Activated CD4-positive, alpha-beta memory T cell treated with anti-CD3 and anti-CD28 coated beads, Interleukin-2, amount 10 ng/mL, durations not matched to agents 7 days and 5 days (primary cell): Measurements from ENCODE around the gene SERPINA6. TPM values are rescaled to one million over a fixed set of nuclear protein-coding genes. Genes with fewer than 3 reads are reported as not detected.
"Not testable (repeated sequence)": the region's sequence is repeated elsewhere in the genome, so short reads cannot be mapped to it uniquely, and the experiment has no call there.

Experiments
- CTCF ChIA-PET: fragments of 350-600 bp; sonication (Branson Sonifier 250); formaldehyde crosslinking; loops from one replicate; lab custom pipeline; 2021; ENCODE audit warnings: antibody characterized with exemption, inconsistent platforms; lab: Charles Lee
- POLR2A ChIA-PET: fragments of 350-600 bp; sonication (Branson Sonifier 250); formaldehyde crosslinking; loops from one replicate; lab custom pipeline; 2021; ENCODE audit warnings: antibody characterized with exemption; lab: Charles Lee
- DNase-seq: peaks from one replicate; pipeline ENCODE4 v3.0.0-alpha.2; 2020
- H3K27ac Mint-ChIP-seq: one replicate; pipeline ENCODE4 v1.8.0; 2021; ENCODE audit warnings: mild to moderate bottlenecking, mixed read lengths
- H3K27me3 Mint-ChIP-seq: one replicate; pipeline ENCODE4 v1.8.0; 2021; ENCODE audit warnings: mixed read lengths
- H3K36me3 Mint-ChIP-seq: one replicate; pipeline ENCODE4 v1.8.0; 2021; ENCODE audit warnings: low read depth, mixed read lengths
- H3K4me1 Mint-ChIP-seq: one replicate; pipeline ENCODE4 v1.8.0; 2021; ENCODE audit warnings: mixed read lengths
- H3K4me3 Mint-ChIP-seq: one replicate; pipeline ENCODE4 v1.8.0; 2021; ENCODE audit warnings: mild to moderate bottlenecking, mixed read lengths
- H3K9me3 Mint-ChIP-seq: one replicate; pipeline ENCODE4 v1.8.0; 2021; ENCODE audit warnings: mixed read lengths
- total RNA-seq, 2 experiments: library from RNA; stranded (reverse); gene quantifications; one replicate each; pipeline ENCODE4 v1.2.3, GENCODE V29; 2021

The SERPINA6 gene
- total RNA-seq, 2 experiments from 2014 or later, result not detected

GRCh38 chr14:94306047-94306978 lies 16.8 kb downstream of the SERPINA6 start:
- DNase-seq, result no peak
- H3K36me3 Mint-ChIP-seq, result no peaks in the 10 kb centered on the region
- H3K9me3 Mint-ChIP-seq, result peaks cover 12% of the 10 kb centered on the region
- no peaks in the 10 kb centered on the region for H3K4me1 Mint-ChIP-seq
- CTCF ChIA-PET, result interaction anchor here (1.0 kb wide), 1 partner anchor 270 kb away, joined by 3 read pairs; no protein-coding TSS in a partner anchor
- H3K27me3 Mint-ChIP-seq, result no peaks in the 10 kb centered on the region
- H3K4me3 Mint-ChIP-seq, result no peak overlapping the region
- no peak overlapping the region for H3K27ac Mint-ChIP-seq
- POLR2A ChIA-PET, result no interaction called here

DNA sequence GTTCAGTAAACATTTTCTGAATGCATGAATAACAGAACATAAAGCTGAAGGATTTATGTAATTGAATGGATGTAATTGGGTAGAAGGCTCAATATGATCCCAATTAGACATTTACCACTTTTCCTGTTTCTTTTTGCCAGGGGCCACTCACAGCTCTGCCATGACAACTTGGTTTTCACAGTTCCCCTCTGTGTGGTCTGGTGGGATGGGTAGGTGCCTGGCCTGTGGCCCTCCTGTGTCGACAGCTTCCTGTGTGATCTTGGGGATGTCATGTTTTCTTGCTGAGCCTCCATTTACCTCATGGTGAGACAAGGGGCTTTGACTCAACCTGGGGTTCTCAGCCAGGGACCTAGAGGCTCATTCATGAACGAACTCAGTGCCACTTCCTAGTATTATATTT lies 17.5 kb downstream of the SERPINA6 start:
- H3K27ac Mint-ChIP-seq, result no peak overlapping the region
- peaks cover 12% of the 10 kb centered on the region for H3K9me3 Mint-ChIP-seq
- no peaks in the 10 kb centered on the region for H3K36me3 Mint-ChIP-seq
- no peaks in the 10 kb centered on the region for H3K27me3 Mint-ChIP-seq
- H3K4me3 Mint-ChIP-seq, result no peak overlapping the region
- ChIA-PET POLR2A (no interaction called here), CTCF (interaction anchor here (1.0 kb wide), 1 partner anchor 270 kb away, joined by 3 read pairs; no protein-coding TSS in a partner anchor)
- DNase-seq, result no peak
- H3K4me1 Mint-ChIP-seq, result no peaks in the 10 kb centered on the region

DNA sequence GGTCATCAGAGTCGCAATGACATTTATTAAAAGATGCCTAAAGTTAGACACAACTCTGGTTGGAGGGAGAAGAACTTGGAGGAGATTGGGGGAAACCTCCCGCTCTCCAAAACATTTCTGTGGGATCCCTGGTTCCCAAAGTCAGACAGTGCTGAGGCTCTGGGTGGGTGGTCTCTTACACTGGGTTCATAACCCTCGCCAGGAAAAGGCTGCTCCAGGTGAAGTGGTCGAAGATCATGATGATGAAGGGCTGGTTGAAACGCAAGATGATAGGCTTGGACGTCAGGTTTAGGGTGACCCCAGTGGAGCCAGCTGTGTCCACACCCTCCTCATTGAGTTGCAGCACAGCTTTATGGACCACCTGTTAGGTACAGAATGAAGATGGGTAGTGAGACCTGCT lies 18.9 kb downstream of the SERPINA6 start:
- H3K4me3 Mint-ChIP-seq, result no peak overlapping the region
- H3K36me3 Mint-ChIP-seq, result no peaks in the 10 kb centered on the region
- H3K27me3 Mint-ChIP-seq, result no peaks in the 10 kb centered on the region
- no peaks in the 10 kb centered on the region for H3K4me1 Mint-ChIP-seq
- CTCF ChIA-PET, result no interaction called here
- POLR2A ChIA-PET, result no interaction called here
- H3K27ac Mint-ChIP-seq, result no peak overlapping the region
- no peak for DNase-seq
- peaks cover 14% of the 10 kb centered on the region for H3K9me3 Mint-ChIP-seq

GRCh38 chr14:94303111-94303510 lies 20.0 kb downstream of the SERPINA6 start:
- no peak for DNase-seq
- peaks cover 8% of the 10 kb centered on the region for H3K9me3 Mint-ChIP-seq
- no peaks in the 10 kb centered on the region for H3K27me3 Mint-ChIP-seq
- no peak overlapping the region for H3K4me3 Mint-ChIP-seq
- H3K27ac Mint-ChIP-seq, result no peak overlapping the region
- no peaks in the 10 kb centered on the region for H3K36me3 Mint-ChIP-seq
- CTCF ChIA-PET, result no interaction called here
- POLR2A ChIA-PET, result no interaction called here
- H3K4me1 Mint-ChIP-seq, result no peaks in the 10 kb centered on the region

DNA sequence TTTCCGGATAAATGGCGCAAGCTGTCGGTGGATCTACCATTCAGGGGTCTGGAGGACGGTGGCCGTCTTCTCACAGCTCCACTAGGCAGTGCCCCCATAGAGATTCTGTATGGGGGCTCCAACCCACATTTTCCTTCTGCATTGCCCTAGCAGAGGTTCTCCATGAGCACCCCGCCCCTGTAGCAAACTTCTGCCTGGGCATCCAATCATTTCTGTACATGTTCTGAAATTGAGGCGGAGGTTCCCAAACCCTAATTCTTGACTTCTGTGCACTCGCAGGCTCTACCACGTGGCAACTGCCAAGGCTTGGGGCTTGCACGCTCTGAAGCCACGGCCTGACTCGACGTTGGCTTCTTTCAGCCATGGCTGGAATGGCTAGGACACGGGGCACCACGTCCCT lies 25.0 kb downstream of the SERPINA6 start:
- Mint-ChIP-seq H3K4me3 (no peak overlapping the region), H3K27ac (no peak overlapping the region), H3K36me3 (no peaks in the 10 kb centered on the region), H3K4me1 (no peaks in the 10 kb centered on the region), H3K27me3 (no peaks in the 10 kb centered on the region), H3K9me3 (peaks cover 3% of the 10 kb centered on the region)
- ChIA-PET CTCF (no interaction called here), POLR2A (no interaction called here)
- no peak for DNase-seq

DNA sequence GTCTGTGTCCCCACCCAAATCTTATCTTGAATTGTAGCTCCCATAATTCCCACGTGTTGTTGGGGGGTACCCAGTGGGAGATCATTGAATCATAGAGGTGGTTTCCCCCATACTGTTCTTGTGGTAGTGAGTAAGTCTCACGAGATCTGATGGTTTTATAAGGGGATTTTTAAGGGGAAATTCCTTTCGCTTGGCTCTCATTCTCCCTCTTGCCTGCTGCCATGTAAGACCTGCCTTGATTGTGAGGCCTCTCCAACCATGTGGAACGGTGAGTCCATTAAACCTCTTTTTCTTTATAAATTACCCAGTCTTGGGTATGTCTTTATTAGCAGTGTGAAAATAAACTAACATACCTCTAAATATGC lies 27.0 kb downstream of the SERPINA6 start:
- H3K27ac Mint-ChIP-seq, CTCF ChIA-PET, H3K4me1 Mint-ChIP-seq, DNase-seq, H3K36me3 Mint-ChIP-seq, H3K27me3 Mint-ChIP-seq, POLR2A ChIA-PET, H3K9me3 Mint-ChIP-seq, H3K4me3 Mint-ChIP-seq: not testable (repeated sequence)

DNA sequence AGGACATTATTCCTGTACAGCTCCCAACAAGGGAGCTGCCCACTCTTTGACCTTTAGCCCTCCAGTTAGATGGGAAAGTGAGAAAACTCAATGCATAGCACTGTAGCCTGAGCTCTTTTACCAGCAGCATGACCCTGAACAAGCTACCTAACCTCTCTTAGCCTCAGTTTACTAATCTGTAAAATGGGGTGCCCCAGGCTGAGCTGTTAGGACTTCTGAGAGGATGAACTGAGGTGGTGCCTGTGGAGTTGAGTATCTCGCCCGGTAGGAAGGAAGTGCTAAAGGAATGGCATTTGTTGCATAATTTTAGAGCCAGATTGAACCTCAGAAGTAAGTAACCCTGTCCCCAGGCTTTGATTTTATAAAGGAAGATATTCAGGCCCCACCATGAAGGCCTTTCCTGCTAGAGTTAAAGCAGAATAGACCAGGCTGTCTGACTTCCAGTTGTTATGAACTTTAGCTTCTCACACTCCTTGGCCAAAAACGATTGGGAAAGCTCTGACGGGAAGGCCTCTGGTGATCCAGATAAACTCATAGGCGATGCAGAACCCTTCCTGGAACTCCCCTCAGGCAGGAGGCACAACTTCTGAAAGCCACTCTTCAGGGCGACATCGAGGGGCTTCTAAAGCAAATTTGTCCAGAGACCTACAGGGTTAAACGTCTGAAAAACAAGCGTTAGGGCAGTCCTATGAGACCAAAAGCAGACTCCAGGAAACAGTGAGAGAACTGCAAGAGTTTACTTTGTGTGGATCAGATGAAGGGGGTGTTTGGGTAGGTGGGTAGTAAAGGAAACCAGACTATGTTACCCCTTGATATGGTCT lies 27.6 kb downstream of the SERPINA6 start:
- H3K9me3 Mint-ChIP-seq, result peaks cover 3% of the 10 kb centered on the region

GRCh38 chr14:94293578-94293924 lies 29.6 kb downstream of the SERPINA6 start:
- Mint-ChIP-seq H3K27me3 (no peaks in the 10 kb centered on the region), H3K4me3 (no peak overlapping the region), H3K36me3 (no peaks in the 10 kb centered on the region), H3K27ac (no peak overlapping the region), H3K9me3 (no peaks in the 10 kb centered on the region), H3K4me1 (no peaks in the 10 kb centered on the region)
- DNase-seq, result no peak
- CTCF ChIA-PET, result no interaction called here
- POLR2A ChIA-PET, result no interaction called here

More for the DNA sequence above, 27.6 kb downstream of the SERPINA6 start:
- CTCF ChIA-PET, result no interaction called here
- Mint-ChIP-seq H3K4me1 (no peaks in the 10 kb centered on the region), H3K4me3 (no peak overlapping the region), H3K27ac (no peak overlapping the region), H3K27me3 (no peaks in the 10 kb centered on the region), H3K36me3 (no peaks in the 10 kb centered on the region)
- POLR2A ChIA-PET, result no interaction called here
- DNase-seq, result no peak

GRCh38 chr14:94292872-94293577 lies 30.1 kb downstream of the SERPINA6 start, which contains the start of gene SERPINA10:
Gene SERPINA10 (minus strand): TSS chr14:94293268. CDS start chr14:94290593, 2,675 bp downstream.
- H3K4me1 Mint-ChIP-seq, result no peaks in the 10 kb centered on the region
- DNase-seq, result no peak
- ChIA-PET CTCF (no interaction called here), POLR2A (no interaction called here)
- no peaks in the 10 kb centered on the region for H3K9me3 Mint-ChIP-seq
- no peak within 1 kb of the TSS for H3K4me3 Mint-ChIP-seq
- H3K27me3 Mint-ChIP-seq, result no peaks in the 10 kb centered on the region
- H3K36me3 Mint-ChIP-seq, result no peaks in the 10 kb centered on the region
- H3K27ac Mint-ChIP-seq, result no peak within 1 kb of the TSS

GRCh38 chr14:94292526-94292871 lies 30.6 kb downstream of the SERPINA6 start:
- peaks cover 4% of the 10 kb centered on the region for H3K4me1 Mint-ChIP-seq
- no peaks in the 10 kb centered on the region for H3K36me3 Mint-ChIP-seq
- H3K9me3 Mint-ChIP-seq, result no peaks in the 10 kb centered on the region
- H3K27ac Mint-ChIP-seq, result no peak overlapping the region
- H3K4me3 Mint-ChIP-seq, result no peak overlapping the region
- ChIA-PET POLR2A (no interaction called here), CTCF (no interaction called here)
- H3K27me3 Mint-ChIP-seq, result no peaks in the 10 kb centered on the region
- no peak for DNase-seq

- H3K4me3 Mint-ChIP-seq, result no peak overlapping the region
- DNase-seq, result no peak
- CTCF ChIA-PET, result no interaction called here
- H3K36me3 Mint-ChIP-seq, result no peaks in the 10 kb centered on the region
- no peak overlapping the region for H3K27ac Mint-ChIP-seq
- H3K9me3 Mint-ChIP-seq, result no peaks in the 10 kb centered on the region
- peaks cover 8% of the 10 kb centered on the region for H3K4me1 Mint-ChIP-seq
- POLR2A ChIA-PET, result no interaction called here
- H3K27me3 Mint-ChIP-seq, result no peaks in the 10 kb centered on the region
Measured at GRCh38 chr14:94291906-94292525, 31.1 kb downstream of the SERPINA6 start.

DNA sequence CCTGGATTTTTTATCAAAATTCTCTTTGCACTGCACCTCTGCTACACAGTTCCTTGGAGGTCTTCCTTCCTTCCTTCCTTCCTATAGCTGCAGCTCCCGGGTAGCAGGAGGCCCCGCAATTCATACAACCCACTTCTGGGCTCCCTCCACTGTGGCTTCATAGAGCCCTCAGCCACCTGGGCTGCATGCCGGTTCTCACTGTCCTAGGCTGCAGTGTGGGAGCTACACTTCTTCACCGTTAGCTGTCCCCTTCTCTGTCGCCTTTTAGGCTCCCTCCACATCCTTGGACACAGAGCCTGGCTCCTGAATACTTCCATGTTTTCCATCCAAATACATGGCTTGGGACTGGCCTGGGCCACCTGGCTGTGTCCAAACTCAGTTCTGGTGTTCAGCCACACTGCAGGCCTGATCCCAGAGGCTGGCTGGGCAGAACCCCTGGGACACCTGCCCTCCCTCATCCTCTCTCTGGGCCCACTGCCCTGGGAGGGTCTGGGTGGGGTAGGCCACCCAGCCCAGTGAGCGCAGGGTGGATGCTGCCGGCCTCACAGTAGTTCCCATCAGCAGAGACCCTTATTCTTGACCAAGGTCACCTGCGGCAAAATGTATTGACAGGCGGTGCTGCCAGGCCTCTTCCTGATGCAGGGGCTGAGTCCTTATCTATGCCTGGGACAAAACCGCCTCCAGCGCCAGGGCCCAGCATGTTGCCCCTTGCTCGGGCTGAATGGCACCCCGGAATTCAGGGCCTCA lies 31.8 kb downstream of the SERPINA6 start:
- Mint-ChIP-seq H3K27ac (no peak overlapping the region), H3K36me3 (no peaks in the 10 kb centered on the region), H3K27me3 (no peaks in the 10 kb centered on the region), H3K4me1 (peaks cover 8% of the 10 kb centered on the region), H3K4me3 (no peak overlapping the region), H3K9me3 (no peaks in the 10 kb centered on the region)
- ChIA-PET CTCF (no interaction called here), POLR2A (no interaction called here)
- DNase-seq, result no peak
